Dedifferentiated amniotic fluid mesenchymal stem cell (primary cell): Measurements from ENCODE around the gene EMILIN2.
"Not testable (repeated sequence)": the region's sequence is repeated elsewhere in the genome, so short reads cannot be mapped to it uniquely, and the experiment has no call there.

Source experiments
- DNase-seq: peaks from one replicate; pipeline ENCODE4 v3.0.0-alpha.2; 2016; ENCODE audit errors: extremely low spot score

Gene EMILIN2

DNA sequence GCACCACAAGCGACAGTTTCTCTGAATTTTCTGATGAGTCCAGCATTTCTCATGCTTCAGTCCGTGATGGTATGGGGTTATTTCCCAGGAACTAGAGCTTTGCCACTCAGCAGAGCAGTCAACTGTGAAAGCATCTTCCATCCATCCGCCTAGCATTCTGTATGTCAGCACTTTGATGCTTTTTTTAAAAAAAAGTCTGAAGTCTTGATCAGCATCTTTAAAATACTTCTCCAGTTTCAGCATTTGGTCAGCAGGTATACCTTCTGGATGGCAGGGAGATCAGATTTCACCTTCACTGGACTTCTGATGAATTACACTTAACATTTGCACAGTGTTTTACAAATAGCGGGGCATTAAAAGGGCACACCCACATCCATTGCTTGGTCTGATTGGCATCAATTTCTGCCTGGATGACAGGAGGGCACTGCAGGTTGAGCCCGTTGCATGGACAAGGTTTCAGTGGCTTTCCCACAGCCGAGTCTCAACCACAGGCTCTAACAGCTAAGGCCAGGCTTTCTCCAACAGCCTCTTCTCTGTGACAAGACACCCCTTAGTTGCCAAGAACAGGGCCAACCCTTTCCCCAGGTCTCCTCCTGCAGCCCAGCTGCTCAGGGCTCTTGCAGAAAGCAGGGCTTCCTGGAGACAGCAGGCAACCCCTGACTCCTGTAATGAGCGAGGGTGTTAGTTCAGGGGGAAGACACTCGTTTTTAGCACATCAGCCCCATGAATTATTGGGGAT, 54.0 kb downstream of the EMILIN2 start:
- no peak for DNase-seq

DNA sequence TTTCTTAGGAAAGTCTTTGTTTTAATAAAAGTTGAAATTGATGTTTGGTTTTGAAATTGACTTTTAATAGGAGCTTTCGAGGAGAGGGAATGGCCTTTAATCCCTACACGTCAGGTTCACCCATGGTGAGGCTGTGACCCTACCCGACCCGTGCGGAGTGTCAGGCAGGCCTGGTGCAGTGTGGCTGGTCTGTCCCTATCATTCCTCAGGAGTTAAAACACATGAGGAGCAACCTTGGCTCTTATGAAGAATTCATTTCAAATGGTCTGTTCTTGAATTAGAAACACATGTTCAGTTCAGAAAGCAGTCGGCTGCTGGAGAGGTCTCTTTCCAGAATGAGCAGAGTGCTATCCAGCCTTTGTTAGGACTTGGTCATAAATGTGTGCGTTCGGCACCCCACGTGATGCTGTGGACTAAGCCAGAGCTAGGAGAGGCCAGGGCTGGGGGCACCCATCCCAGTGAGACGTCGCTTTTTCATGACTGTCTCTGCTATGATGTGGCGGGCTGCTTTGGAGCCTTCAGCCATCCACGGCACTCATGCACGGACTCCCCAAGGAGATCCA, 54.7 kb downstream of the EMILIN2 start:
- DNase-seq: peak; percentile 51

DNA sequence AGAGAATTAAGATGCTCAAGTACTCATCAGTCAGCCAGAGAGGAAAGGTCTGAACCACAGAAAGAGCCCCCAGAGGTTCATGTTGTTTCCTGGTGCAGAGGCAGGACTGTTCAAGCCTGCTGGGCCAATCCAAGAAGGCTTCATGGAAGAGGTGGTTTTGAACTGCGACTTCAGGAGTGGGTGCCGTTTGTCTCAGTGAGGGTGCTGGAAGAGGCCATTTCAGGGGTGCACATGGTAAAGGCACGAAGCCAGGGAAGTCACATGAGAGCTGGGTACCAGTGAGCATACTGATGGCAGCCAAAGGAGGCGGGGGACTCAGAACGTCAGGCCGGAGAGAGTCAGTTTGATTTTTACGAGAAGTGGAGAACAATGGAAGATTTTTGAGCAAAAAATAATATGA, 55.5 kb downstream of the EMILIN2 start:
- no peak for DNase-seq

DNA sequence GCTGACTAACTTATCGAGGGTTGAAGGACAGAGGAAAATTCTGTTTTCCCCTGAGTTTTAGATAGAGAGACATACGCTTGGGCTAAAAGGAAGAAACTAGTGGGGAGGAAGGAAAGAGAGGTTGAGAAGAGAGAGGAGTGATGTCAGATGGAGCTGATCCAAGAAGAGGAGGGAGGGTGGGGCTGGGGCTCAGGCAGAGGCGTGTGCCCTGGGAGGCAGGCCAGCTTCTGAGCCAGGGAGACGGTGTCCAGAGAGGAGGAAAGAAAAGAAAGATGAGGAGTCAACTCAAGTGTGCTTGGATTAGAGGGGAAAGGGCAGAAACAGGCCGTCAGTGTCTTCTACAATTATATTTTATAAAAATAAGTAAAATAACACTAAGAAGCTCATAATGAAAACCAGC, 56.2 kb downstream of the EMILIN2 start:
- peak; percentile 77 for DNase-seq

DNA sequence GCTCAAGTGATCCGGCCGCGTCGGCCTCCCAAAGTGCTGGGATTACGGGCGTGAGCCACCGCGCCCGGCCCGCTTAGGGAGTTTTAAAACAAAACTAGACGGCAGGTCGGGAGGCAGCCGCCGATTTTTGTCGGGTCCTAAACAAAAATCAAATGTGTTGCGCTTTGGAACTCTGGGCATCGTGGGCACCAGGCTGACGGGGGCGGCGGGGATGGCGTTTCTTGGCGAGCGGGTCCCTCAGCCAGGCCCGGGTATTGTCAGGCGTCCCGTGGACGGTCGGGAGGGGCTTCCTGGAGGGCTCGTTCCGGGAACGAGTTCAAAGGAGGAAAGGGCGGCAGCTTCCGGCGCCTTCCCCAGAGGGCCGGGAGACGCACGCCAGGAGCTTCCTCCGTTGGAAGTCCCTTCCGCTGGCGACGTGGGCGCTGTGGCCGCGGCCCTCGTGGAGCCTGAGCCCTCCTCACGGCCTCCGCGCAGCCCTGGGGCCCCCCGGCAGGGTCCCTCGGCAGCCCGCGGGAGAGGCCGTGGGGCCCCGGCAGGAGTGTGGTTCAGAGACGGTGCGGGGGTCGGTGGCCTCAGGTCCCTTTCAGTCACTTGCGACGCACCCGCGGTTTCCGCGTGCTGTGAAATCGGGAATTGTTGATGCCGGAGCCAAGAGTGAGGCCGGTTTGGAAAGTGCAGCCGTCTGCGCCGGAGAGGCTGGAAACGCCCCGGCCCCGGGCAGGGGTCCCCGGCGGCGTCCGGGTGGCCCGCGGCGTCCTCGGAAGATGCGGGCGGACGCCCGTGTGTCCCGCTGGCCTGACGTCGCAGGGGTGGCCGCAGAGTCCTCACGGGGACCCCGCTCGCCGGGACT, 59.3 kb downstream of the EMILIN2 start:
- no peak for DNase-seq

DNA sequence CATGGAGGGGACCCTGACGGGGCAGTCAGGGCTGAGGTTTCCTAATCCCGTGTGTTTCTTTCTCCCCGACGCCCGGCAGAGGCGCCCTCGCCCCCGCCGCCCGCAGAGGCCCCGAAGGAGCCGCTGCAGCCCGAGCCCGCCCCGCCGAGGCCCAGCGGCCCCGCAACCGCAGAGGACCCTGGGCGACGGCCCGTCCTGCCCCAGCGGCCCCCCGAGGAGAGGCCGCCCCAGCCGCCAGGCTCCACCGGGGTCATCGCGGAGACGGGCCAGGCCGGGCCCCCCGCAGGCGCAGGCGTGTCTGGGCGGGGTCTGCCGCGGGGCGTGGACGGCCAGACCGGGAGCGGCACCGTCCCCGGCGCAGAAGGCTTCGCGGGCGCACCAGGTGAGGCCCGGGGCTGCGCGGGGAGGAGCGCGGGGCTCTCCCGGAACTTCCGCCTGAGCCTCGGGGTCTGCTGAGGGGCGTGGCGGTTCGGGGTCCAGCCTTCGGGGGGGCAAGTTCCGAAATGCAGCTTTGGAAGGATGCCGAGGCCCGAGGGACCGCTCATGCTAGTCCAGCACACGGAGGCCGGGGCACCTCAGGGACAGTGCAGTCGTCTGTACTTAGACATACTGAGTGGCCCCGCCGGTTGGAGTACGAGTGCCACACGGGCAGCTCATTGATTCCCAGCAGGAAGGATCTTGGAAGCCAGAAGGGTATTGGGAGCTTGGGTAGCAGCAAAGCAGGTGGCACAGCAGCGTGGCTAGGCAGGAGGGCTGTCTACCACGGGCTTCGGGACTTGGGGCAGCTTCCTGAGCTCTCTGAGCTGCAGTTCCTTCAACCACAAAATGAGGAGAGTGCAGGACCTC, 60.1 kb downstream of the EMILIN2 start:
- no peak for DNase-seq

DNA sequence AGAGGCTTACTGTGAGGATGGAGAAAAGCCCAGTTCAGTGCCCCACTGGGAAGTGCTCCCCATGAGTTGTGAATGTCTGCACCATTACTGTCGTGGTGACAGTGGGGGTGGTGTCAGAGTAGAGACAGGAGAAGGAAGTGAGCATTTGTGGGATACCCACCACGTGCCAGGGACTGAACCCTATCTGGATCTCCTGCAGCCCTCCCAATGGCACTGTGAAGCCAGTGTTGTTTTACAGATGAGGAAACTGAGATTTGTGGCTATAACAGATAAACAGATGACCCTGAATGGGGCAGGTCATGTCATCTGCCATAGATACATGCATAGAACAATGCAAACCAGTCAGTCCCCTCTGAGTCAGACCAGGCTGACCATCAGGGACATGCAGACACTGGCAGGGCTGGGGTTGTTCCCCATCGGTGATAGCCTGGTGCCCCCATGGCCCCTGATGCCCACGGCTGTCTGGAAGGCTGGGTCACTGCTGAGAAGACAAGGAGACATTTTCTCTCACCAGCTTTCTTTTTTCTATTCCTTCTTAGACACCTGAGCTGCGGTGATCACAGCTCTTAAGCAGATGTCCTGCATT, 60.8 kb downstream of the EMILIN2 start:
- no peak for DNase-seq

DNA sequence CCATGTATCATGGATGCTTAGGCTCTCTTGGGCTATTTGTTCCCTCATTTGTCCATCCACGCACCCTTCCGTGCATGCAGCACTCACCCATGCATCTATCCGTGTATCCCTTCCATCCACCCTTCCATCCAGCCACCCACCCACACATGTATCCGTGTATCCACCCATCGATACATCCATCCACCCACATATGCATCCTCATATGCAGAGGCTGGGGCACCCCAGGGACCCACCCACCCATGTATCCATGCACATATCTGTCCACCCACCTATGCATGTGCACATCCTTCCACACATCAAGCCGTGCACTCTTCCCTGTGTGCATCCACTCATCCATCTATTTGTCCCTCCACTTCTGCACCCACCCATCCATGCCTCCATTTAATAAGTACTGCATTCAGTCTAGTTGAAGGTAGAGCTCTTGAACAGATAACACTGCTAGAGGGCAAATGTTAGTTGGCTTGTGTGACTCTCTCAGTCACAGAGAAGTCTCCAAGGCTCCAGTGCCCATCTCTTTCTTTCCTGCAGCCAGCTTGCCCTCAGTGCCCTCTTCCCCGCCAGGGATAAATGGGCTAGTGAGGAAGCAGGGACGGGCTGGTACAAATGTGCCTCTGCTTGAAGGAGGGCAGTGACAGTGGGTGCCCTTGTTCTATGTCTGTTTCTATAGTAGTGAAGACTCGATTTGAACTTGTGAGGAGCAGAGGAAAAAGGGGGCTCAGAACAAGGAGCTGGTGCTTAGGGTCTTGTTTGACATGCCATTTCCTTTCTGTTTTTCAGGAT, 61.5 kb downstream of the EMILIN2 start:
- DNase-seq: no peak

DNA sequence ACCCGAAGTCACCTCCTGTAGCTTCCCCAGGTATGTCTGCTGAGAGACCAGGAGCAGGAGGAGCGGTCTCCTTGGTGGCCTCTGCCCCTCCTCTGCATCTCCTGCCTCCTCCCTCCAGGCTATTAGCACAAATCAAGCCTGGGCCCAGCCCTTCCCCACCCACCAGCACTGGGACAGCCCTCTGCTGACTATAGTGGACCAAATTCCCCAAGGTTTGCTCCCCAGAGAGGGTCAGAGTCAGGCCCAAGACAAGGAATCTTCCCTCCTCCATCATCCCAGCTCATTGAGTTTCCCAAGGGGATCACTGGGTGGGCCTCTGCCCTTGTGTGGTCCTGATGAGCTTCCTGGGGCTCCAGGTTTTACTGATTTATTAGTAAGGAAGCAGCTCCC, 62.1 kb downstream of the EMILIN2 start:
- DNase-seq: no peak

DNA sequence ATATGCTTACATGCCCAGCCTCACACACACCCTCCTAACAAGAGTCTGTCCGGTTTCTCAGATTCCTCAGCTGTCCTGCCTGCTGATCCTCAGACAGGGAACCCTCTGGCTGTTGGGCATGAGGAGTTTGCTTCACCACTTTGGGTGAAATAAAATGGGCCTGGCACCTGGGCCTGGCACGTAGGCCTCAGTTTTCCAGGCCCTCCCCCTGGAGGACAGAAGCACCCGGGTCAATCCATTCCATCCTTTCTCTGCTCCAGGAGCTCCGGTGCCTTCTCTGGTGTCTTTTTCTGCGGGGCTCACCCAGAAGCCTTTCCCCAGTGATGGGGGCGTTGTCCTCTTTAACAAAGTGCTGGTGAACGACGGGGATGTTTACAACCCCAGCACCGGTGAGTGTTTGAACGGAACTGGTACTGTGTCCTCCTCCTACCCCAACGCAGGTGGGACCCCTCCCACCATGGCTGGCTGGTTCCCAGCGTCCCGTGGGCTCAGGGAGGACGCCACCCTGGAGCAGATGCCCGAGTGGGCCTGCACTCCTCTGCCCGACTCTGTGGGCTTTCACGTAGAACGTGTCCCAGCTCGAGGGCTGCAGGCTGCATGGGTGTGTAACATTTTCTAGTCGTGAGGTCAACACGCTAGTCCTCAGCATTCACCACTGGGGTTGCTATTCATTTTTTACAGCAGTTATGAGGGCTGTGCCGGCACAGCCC, 62.8 kb downstream of the EMILIN2 start:
- no peak for DNase-seq

DNA sequence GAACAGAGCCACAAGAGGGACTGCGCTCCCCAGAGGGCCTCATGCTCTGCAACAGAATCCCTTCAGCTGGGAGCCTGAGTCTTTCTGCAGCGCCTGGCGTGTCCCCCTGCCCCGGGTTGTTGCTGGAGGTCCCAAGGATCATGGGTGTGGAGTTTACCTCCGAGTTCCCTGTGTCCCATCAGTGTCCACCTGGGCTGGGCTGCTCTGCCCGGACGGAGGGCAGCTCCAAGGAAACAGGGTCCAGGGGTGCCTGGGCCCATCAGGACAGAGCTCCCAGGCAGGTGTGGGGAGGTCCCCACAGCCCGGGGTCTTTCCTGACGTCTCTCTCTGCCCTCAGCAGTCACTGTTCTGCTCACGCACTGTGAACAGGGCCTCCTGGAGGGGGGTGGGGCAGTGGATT, 63.5 kb downstream of the EMILIN2 start:
- DNase-seq: no peak

DNA sequence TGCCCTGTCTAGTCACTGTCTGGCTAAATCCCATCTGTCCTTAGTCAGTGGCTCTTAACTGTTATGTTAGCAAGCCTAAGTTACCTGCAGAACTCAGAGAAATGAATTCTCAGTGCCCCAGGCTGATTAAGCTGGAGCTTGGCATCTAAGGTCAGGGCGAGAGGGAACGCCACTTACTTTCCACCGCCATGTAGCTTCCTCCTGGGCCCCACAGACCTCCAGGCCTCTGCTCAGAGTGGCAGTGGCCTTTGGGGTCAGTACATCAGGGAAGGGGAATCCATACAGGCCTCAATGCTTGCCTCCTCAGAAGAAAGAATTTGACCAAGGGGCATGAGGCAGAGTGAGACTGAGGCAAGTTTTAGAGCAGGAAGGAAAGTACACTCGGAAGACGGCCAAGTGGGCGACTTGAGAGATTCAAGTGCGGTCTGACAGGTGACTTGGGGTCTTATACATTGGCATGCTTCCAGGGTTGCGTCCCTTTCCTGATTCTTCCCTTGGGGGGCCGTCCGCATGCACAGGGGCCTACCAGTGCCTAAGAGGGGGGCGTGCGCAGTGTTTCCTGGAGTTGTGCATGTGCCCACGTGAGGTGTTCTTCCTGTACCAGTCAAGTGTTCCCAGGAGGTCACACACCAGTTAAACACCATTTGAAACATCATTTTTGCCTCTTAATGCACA, 64.1 kb downstream of the EMILIN2 start:
- no peak for DNase-seq

DNA sequence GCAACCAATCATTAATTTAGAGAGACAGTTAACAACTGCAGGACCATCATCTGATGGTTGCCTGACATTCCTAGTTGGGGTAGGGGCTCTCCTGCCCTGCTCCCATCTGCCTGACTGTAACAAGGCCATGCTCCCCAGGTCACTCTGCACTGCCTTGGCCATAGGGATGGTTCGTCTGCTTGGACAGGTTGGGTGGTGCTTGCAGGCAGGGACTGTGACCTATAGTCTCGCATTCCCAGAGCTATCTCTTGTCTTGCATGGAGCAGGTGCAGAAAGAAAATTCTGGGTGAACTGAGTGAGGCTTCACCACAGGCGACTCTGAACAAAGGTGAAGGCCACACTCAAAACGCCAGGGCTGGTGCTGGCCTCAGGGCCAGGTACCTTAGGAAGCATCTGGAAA, 64.7 kb downstream of the EMILIN2 start:
- DNase-seq: no peak

DNA sequence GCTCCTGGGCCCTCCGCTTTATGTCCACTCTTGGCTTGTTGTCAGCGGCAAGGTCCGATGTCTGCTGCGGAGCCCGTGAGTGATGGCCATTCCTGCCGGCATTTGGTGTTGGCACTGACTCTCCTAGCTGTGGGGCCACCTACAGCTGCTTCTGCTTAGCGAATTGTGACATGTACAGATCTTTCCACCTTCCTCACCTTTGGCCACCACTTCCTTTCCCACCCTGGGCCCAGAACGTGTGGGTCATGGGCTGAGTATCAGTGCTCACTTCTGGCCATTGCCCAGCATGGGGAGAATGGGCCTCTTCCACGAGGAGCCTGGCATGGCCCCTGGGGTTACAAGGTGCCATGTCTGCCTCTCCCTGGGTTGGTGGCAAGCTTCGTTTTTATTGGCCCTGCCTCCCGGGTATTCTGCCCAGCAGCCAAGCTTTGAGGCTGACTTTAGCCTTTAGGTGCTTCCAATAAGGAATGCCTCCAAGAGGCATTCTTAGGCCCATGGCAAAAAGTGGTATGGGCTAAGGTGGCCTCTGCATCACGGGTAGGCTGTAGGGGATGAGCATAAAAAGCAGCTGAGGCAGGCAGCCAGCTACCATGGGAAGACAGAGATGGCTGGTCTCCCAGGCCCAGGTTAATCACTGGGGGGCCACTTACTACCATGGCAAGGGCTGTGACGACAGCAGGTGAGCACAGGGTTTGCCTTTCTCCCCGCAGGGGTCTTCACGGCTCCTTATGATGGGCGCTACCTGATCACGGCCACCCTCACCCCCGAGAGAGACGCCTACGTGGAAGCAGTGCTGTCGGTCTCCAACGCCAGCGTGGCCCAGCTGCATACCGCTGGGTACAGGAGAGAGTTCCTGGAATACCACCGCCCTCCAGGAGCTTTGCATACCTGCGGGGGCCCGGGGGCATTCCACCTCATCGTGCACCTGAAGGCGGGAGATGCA, 65.8 kb downstream of the EMILIN2 start:
- DNase-seq: no peak

DNA sequence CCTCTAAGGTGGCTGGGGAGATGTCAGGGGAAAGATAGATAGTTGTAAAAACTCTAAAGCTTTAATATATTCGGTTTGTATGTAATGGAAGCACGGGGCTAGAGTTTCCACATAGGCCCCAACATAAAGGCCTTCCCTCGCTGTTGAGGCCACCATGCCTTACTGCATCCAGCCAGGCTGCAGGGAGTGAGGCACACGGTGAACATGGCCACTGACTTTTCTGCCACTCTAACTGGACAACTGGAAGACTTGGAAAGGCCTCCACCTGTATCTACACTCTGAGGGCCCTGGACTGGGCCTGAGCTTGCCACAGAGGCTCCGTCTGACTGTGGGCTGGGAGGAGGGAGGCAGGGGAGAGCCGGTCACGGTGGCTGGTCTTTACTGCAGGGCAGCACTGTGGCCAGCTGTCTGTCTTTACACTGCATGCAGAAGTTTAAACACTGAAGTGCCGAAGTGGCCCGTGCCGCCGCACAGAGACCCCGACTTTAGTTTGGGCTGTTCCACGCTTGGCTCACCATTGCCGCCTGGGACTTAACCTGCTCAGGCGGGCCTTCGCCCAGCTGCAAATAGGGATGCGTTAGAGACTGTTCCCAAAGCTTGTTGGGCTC, 66.7 kb downstream of the EMILIN2 start:
- DNase-seq: no peak

DNA sequence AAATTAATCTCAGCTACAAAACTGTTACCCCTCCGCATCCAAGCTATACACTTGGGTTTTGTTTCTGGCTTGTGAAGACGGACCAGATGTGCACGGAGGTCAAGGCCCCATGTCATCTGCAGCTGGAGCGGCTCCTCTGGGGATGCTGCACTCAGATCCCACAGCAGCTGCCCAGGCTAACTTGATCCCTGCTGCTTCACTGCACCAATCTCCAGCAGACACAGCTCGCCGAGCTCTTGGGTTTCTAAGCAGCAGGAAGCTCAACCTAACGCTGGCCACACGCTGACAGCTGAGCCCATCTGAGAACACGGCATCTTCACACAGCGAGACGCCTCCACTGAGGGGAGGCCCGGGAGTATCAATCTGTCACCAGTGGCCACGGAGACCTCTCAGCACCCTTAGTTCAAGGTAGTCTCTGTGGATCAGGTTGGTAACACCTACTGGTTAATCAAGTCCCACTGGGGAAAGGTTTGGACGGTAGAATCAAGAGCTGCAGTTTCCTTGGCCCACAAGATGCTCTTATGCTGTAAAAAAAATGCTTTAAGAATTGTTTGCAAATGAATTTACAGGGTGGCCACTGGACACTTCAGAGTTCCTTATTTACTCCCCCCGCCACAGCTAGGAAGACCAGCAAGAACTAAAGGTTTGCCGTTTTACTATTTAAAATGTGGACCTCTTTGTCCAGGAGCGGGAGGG, 67.5 kb downstream of the EMILIN2 start:
- no peak for DNase-seq

DNA sequence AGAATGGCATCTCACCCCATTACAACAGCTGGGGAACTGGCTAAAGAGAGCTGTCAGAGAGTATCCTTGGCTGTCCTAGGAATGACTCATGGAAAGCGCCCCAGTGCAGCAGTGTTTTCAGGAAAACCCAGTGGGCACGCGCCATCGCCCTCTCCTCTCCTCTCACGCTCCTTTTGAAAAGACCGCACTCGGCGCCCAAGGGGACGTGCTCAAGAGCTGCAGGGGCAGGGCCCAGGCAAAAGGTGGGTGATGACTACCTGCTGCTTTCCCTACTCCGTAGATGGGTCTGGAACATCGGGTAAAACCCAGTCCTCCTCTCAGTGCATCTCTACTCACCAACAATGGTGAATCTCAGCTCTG, 68.1 kb downstream of the EMILIN2 start:
- no peak for DNase-seq

DNA sequence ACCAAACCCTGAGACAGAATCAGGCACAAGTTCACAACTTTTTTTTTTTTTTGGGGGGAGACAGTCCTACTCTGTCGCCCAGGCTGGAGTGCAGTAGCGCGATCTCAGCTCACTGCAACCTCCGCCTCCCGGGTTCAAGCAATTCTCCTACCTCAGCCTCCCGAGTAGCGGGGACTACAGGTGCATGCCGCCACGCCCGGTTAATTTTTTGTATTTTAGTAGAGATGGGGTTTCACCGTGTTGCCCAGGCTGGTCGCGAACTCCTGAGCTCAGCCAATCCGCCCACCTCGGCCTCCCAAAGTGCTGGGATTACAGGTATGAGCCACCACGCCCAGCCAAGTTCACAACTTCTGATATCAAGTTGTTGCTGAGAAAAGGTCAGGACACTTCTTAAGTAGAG, 68.7 kb downstream of the EMILIN2 start:
- not testable (repeated sequence) for DNase-seq
